ENCODE measurements around the gene OR6N1.

Gene OR6N1

GRCh38 chr1:158735848-158736247, 36.1 kb downstream of the OR6N1 start:
- DNase-seq = no peak

DNA sequence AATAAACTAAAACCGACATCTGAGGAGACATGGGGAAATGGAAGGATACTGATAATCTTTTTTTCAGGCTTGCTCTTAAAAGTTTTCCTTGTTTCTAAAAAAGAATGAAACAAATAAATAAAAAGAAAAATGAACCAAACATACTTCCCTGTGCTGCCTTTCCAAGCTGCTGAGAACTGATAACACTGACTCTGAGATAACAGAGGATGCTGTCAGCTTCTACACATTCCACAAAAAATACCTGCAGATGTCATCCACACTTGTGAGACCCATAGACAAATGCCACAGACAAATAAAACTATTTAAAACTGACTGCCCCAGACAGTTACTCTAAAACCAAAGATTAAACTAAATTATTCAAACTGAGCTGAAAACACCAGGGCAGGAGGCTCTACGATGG, 39.5 kb downstream of the OR6N1 start:
- DNase-seq = no peak

DNA sequence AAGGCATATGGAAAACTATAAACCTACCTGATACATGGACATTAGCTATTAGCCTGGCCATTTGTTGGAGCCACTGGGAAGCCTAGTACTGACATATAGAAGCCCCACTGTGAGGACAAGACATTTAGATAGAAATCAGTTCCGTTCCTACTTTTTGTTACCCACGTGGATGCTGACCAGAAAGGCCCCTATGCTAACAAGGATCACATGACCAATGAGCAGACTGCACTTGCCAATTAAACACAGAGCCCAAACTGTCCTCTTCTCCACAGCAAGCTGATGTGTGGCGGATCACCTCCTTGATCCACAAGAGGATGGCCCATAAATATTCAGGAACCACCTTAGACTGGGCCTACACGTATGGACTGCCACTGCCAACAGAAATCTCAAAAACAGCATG, 40.3 kb downstream of the OR6N1 start:
- no peak for DNase-seq

- no peak for DNase-seq
Observed at GRCh38 chr1:158730453-158730852, 41.5 kb downstream of the OR6N1 start.

DNA sequence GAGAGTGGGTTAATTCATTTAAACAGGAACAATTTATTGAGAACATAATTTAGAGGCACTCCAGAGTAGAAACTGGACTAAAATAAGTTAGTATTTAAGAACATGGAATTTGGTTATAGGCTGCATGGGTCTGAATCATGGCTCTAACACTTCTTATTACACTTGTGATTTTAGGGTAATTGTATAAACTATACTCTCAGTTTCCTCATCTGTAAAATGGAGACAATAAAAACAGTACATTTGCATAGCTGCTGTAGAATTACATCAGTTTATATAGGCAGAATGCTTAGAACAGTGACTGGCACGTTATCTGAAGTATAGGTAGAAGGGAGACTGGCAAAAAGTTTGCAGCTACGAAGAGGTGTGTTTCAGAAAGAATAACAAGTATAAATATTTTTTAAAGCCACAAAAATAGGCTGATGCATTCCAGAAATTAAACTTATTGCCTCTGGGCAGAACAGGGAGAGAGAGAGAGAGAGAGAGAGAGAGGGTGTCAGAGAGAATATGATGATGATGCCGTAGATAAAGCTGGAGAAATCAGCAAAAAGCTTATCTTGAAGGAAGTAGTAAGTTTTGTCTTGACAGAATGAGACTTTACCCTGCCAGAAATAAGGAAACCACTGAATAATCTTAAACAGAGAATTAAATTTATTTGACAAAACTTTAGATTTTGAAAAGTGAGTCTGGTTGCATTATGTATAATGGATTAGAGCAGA, 43.3 kb downstream of the OR6N1 start:
- no peak for DNase-seq

- no peak for DNase-seq
Observed at GRCh38 chr1:158724442-158724841, 47.6 kb downstream of the OR6N1 start.

GRCh38 chr1:158720620-158721019, 51.4 kb downstream of the OR6N1 start, which contains the start of gene OR6K3:
OR6K3 (minus strand) TSS chr1:158720720; CDS start chr1:158718115, 2,605 bp downstream.
- DNase-seq = no peak

DNA sequence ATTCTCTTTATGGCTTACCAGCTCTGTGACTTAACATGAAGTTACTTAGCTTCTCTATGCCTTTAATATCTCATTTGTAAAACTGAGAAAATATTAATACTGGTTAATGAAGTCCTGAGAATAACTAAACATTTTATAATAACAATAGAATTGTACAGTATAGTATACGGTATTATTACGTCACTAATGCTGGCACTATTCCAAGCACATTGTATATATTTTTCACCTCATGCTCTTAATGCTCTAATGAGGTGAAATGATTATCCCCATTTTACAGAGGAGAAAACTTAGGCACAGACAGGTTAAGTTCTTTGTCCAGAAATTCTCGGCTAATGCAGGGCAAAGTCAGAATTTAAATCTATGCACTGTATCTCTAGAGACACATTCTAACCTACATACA, 52.3 kb downstream of the OR6N1 start:
- DNase-seq = no peak

DNA sequence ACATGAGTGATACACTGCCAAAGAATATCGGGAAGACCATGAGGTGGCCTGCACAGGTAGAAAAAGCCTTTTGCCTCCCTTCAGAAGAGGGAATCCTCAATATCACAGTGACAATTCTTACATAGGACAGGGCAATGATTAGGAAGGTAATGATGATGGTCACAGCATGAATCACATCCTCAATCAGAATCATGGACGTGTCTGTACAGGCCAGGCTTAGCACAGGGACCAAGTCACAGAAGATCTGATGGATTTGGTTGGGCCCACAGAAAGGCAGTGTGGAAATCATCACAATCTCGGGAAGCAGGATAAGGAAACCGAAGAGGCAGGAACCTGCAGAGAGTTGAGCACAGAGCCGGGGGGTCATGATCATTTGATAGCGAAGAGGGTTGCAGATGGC, 54.7 kb downstream of the OR6N1 start:
- DNase-seq = no peak

GRCh38 chr1:158716335-158716734, 55.7 kb downstream of the OR6N1 start:
- DNase-seq = no peak

DNA sequence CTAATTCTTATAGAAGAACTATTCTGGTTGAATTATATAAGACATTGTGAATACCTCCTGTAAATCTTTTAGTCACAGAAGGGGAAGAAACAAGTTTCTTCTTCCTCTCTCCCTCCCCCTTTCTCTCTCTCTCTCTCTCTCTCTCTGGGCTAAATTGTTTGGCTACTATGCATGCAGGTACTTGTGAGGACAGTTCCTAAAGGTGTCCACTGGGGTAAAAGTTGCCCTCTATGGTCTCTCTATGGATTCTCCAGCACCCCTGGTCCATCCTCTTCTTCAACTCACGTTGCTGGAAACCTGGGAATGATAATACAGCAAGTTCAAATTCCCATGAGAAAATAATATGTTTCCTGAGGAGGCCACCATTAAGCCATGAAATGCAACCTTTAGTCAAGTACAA, 57.2 kb downstream of the OR6N1 start:
- DNase-seq = no peak

Measured in NCI-H1092 treated with DMSO at 0.1 percent for 48 hours (cell line).